HL-60 (cell line): ENCODE measurements around the gene AFF2.

Source experiments
- DNase-seq, 2 experiments: peaks; one replicate each; pipeline ENCODE4 v3.0.0-alpha.2; 2010 to 2020; ENCODE audit warnings: low read depth in 1 of 2, low spot score in 1 of 2
- H3K27ac ChIP-seq: fragments of 250-450 bp; sonication (Bioruptor Pico); replicated peaks from 2 replicates; pipeline ENCODE4 v1.5.1; 2020; ENCODE audit warnings: mild to moderate bottlenecking, moderate library complexity
- H3K27me3 ChIP-seq: fragments of 250-450 bp; sonication (Bioruptor Pico); 2 replicates; pipeline ENCODE4 v1.5.1; 2021; ENCODE audit warnings: mild to moderate bottlenecking, moderate library complexity; ENCODE audit not compliant: insufficient read depth, poor library complexity, severe bottlenecking
- H3K4me3 ChIP-seq: replicated peaks from 2 replicates; pipeline ENCODE4 v1.5.1; 2011; ENCODE audit warnings: mild to moderate bottlenecking, control low read depth, low read length; ENCODE audit not compliant: insufficient read depth
- GABPA ChIP-seq: IDR thresholded peaks from 2 replicates; pipeline ENCODE4 v1.6.1; 2012; ENCODE audit warnings: low read depth
- POLR2AphosphoS5 ChIP-seq: IDR thresholded peaks from 2 replicates; pipeline ENCODE4 v1.6.1; 2012; ENCODE audit warnings: low read depth
- SPI1 ChIP-seq: IDR thresholded peaks from 2 replicates; pipeline ENCODE4 v1.6.1; 2012; ENCODE audit warnings: low read depth, mild to moderate bottlenecking, borderline replicate concordance
- TF ChIP-seq, protein P1 (sequence below): IDR thresholded peaks from 2 replicates; pipeline ENCODE4 v1.6.1; 2012; ENCODE audit warnings: low read depth; ENCODE audit not compliant: insufficient replicate concordance
- TF ChIP-seq, protein P2 (sequence below): IDR thresholded peaks from one replicate; pipeline ENCODE4 v1.5.1; 2011; ENCODE audit warnings: low read length, control low read depth, inconsistent platforms; ENCODE audit not compliant: insufficient read depth

Gene AFF2

DNA sequence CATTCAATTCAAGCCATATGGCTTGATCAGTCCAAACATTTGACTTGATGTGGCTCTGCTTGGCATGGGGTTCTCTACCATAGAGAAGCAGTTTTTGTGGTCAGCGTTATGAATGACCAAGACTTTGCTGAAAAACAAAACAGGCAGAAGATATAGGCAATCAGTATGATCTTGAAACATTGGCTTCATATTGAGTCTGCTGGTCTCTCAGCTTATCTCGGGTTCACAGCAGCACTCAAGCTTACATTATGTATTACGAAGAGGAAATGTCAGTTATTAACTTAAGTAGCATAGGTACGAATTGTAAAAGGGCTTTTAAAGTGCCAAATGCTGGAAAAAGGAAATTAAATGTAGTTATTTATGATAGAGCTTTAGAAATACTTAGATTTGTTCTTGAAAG is 99.0 kb downstream of the AFF2 start:
- Histone ChIP-seq H3K4me3 (no peak overlapping the region), H3K27ac (no peak overlapping the region), H3K27me3 (no peaks in the 10 kb centered on the region)
- no peak for DNase-seq
- TF ChIP-seq, protein P1, sequence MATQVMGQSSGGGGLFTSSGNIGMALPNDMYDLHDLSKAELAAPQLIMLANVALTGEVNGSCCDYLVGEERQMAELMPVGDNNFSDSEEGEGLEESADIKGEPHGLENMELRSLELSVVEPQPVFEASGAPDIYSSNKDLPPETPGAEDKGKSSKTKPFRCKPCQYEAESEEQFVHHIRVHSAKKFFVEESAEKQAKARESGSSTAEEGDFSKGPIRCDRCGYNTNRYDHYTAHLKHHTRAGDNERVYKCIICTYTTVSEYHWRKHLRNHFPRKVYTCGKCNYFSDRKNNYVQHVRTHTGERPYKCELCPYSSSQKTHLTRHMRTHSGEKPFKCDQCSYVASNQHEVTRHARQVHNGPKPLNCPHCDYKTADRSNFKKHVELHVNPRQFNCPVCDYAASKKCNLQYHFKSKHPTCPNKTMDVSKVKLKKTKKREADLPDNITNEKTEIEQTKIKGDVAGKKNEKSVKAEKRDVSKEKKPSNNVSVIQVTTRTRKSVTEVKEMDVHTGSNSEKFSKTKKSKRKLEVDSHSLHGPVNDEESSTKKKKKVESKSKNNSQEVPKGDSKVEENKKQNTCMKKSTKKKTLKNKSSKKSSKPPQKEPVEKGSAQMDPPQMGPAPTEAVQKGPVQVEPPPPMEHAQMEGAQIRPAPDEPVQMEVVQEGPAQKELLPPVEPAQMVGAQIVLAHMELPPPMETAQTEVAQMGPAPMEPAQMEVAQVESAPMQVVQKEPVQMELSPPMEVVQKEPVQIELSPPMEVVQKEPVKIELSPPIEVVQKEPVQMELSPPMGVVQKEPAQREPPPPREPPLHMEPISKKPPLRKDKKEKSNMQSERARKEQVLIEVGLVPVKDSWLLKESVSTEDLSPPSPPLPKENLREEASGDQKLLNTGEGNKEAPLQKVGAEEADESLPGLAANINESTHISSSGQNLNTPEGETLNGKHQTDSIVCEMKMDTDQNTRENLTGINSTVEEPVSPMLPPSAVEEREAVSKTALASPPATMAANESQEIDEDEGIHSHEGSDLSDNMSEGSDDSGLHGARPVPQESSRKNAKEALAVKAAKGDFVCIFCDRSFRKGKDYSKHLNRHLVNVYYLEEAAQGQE: no peak
- TF ChIP-seq, protein P2, sequence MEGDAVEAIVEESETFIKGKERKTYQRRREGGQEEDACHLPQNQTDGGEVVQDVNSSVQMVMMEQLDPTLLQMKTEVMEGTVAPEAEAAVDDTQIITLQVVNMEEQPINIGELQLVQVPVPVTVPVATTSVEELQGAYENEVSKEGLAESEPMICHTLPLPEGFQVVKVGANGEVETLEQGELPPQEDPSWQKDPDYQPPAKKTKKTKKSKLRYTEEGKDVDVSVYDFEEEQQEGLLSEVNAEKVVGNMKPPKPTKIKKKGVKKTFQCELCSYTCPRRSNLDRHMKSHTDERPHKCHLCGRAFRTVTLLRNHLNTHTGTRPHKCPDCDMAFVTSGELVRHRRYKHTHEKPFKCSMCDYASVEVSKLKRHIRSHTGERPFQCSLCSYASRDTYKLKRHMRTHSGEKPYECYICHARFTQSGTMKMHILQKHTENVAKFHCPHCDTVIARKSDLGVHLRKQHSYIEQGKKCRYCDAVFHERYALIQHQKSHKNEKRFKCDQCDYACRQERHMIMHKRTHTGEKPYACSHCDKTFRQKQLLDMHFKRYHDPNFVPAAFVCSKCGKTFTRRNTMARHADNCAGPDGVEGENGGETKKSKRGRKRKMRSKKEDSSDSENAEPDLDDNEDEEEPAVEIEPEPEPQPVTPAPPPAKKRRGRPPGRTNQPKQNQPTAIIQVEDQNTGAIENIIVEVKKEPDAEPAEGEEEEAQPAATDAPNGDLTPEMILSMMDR: no peak
- no peak for TF ChIP-seq GABPA
- TF ChIP-seq SPI1: no peak
- no peak for TF ChIP-seq POLR2AphosphoS5

DNA sequence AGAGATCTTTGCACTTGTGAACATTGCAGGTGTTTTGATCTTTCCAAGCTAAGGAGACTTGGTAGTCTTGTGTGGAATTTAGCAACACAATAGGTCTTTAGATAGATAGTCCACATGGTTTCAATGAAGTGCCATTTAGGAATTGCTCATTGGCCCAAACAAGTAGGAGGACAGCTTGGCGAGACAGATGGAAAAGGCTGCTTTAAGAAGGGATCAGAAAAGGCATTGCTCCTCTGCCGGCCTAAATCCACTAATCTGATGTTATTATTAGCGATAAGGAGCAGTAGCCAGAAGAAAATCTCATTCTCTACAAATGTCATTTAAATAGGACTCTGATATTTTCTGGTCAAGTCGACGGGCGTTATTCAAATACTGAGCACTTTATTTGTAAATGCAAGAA is 99.7 kb downstream of the AFF2 start:
- Histone ChIP-seq H3K27ac (no peak overlapping the region), H3K27me3 (no peaks in the 10 kb centered on the region), H3K4me3 (no peak overlapping the region)
- no peak for TF ChIP-seq POLR2AphosphoS5
- no peak for TF ChIP-seq SPI1
- TF ChIP-seq, protein P1: no peak
- TF ChIP-seq GABPA: no peak
- TF ChIP-seq, protein P2: no peak
- DNase-seq: no peak

DNA sequence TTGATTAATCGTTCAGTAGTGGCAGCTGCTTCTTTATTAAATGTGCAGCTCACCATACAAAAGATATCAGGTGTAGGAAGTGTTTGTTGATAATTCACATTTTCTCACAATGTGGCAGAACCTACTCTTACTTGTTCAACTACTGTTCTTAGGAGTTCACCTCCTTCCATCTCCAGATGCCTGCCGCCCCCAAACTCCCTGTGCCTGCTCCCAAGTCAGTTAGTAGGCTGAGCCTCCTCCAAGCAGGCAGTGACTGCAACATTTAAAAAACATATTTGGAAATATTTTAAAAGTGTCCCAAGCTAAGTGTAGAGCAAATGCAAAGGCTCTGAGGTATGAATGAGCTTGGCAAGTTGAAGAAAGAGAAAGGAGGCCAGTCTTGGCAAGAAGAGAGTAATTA is 100.2 kb downstream of the AFF2 start:
- TF ChIP-seq, protein P2: no peak
- TF ChIP-seq SPI1 (no peak), POLR2AphosphoS5 (no peak), GABPA (no peak)
- TF ChIP-seq, protein P1: no peak
- H3K27me3 ChIP-seq: no peaks in the 10 kb centered on the region
- no peak for DNase-seq
- no peak overlapping the region for H3K4me3 ChIP-seq
- no peak overlapping the region for H3K27ac ChIP-seq
